Measurements from ENCODE around the gene CCDC77. TPM values are rescaled to one million over a fixed set of nuclear protein-coding genes. Genes with fewer than 3 reads are reported as not detected.
"Not testable (repeated sequence)": the region's sequence is repeated elsewhere in the genome, so short reads cannot be mapped to it uniquely, and the experiment has no call there.

CCDC77 gene
- total and polyA plus RNA-seq, 5 donors from 2014 or later: 3.9 to 5.6 (median 5.3) TPM

GRCh38 chr12:422526-422925, 21.1 kb downstream of the CCDC77 start:
- peaks cover 14% of the 10 kb centered on the region for H3K36me3 ChIP-seq (ENCODE audit: control insufficient read depth, insufficient read depth, low read length)
- ATAC-seq (ENCODE audit: low read depth in 2 of 2) (no peak), DNase-seq (no peak)
- H3K27me3 ChIP-seq (ENCODE audit: control insufficient read depth, insufficient read depth, low read length): no peaks in the 10 kb centered on the region
- Mint-ChIP-seq H3K4me1 (no peaks in the 10 kb centered on the region), H3K27me3 (no peaks in the 10 kb centered on the region), H3K4me3 (no peak overlapping the region), H3K9me3 (no peaks in the 10 kb centered on the region), H3K27ac (peak overlapping the region in 1 of 3 donors; percentile 32), H3K36me3 (peaks cover 26% of the 10 kb centered on the region)
- H3K4me3 ChIP-seq (ENCODE audit: low read depth, low read length): no peak overlapping the region
- H3K27ac ChIP-seq (ENCODE audit: insufficient read depth, low read length, poor library complexity, severe bottlenecking): no peak overlapping the region
- no peaks in the 10 kb centered on the region for H3K4me1 ChIP-seq (ENCODE audit: control insufficient read depth, insufficient read depth, low read length, poor library complexity, severe bottlenecking)
- no peaks in the 10 kb centered on the region for H3K9me3 ChIP-seq (ENCODE audit: control insufficient read depth in 2 of 2, low read length in 2 of 2)

- H3K4me3 ChIP-seq (ENCODE audit: low read depth, low read length); H3K27ac ChIP-seq (ENCODE audit: insufficient read depth, low read length, poor library complexity, severe bottlenecking); H3K27me3 ChIP-seq (ENCODE audit: control insufficient read depth, insufficient read depth, low read length); H3K4me1 Mint-ChIP-seq; H3K9me3 Mint-ChIP-seq; H3K9me3 ChIP-seq (ENCODE audit: control insufficient read depth in 2 of 2, low read length in 2 of 2); H3K27ac Mint-ChIP-seq; H3K4me3 Mint-ChIP-seq; ATAC-seq (ENCODE audit: low read depth in 2 of 2); H3K27me3 Mint-ChIP-seq; H3K4me1 ChIP-seq (ENCODE audit: control insufficient read depth, insufficient read depth, low read length, poor library complexity, severe bottlenecking); DNase-seq: not testable (repeated sequence)
- peaks cover 49% of the 10 kb centered on the region for H3K36me3 Mint-ChIP-seq
- peaks cover 38% of the 10 kb centered on the region for H3K36me3 ChIP-seq (ENCODE audit: control insufficient read depth, insufficient read depth, low read length)
These were observed 34.3 kb downstream of the CCDC77 start for GRCh38 chr12:435737-436136.

- ATAC-seq (ENCODE audit: low read depth in 2 of 2) (peak in 1 of 2 donors; percentile 37), DNase-seq (peak; percentile 13 to 39 (median 26))
These were observed 40.9 kb downstream of the CCDC77 start for GRCh38 chr12:442235-442884.

GRCh38 chr12:447141-447540, 45.7 kb downstream of the CCDC77 start:
- Mint-ChIP-seq H3K4me3 (no peak overlapping the region), H3K27me3 (no peaks in the 10 kb centered on the region), H3K4me1 (peaks cover 0 to 1% (median 0%) of the 10 kb centered on the region in 4 donors), H3K9me3 (no peaks in the 10 kb centered on the region), H3K27ac (no peak overlapping the region), H3K36me3 (no peaks in the 10 kb centered on the region)
- no peak for ATAC-seq (ENCODE audit: low read depth in 2 of 2)
- peaks cover 15% of the 10 kb centered on the region for H3K27me3 ChIP-seq (ENCODE audit: control insufficient read depth, insufficient read depth, low read length)
- no peak for DNase-seq
- H3K4me3 ChIP-seq (ENCODE audit: low read depth, low read length): no peak overlapping the region
- H3K9me3 ChIP-seq (ENCODE audit: control insufficient read depth in 2 of 2, low read length in 2 of 2): no peaks in the 10 kb centered on the region
- no peaks in the 10 kb centered on the region for H3K36me3 ChIP-seq (ENCODE audit: control insufficient read depth, insufficient read depth, low read length)
- no peak overlapping the region for H3K27ac ChIP-seq (ENCODE audit: insufficient read depth, low read length, poor library complexity, severe bottlenecking)
- no peaks in the 10 kb centered on the region for H3K4me1 ChIP-seq (ENCODE audit: control insufficient read depth, insufficient read depth, low read length, poor library complexity, severe bottlenecking)

More at GRCh38 chr12:442235-442884, 40.9 kb downstream of the CCDC77 start:
- Mint-ChIP-seq H3K27me3 (no peaks in the 10 kb centered on the region), H3K4me3 (no peak overlapping the region), H3K27ac (no peak overlapping the region), H3K36me3 (peaks cover 15% of the 10 kb centered on the region), H3K4me1 (peaks cover 0 to 5% (median 0%) of the 10 kb centered on the region in 4 donors), H3K9me3 (no peaks in the 10 kb centered on the region)
- Histone ChIP-seq H3K27me3 (ENCODE audit: control insufficient read depth, insufficient read depth, low read length) (no peaks in the 10 kb centered on the region), H3K27ac (ENCODE audit: insufficient read depth, low read length, poor library complexity, severe bottlenecking) (no peak overlapping the region), H3K4me1 (ENCODE audit: control insufficient read depth, insufficient read depth, low read length, poor library complexity, severe bottlenecking) (no peaks in the 10 kb centered on the region), H3K9me3 (ENCODE audit: control insufficient read depth in 2 of 2, low read length in 2 of 2) (no peaks in the 10 kb centered on the region), H3K36me3 (ENCODE audit: control insufficient read depth, insufficient read depth, low read length) (peaks cover 2% of the 10 kb centered on the region), H3K4me3 (ENCODE audit: low read depth, low read length) (no peak overlapping the region)

- Histone ChIP-seq H3K27me3 (ENCODE audit: control insufficient read depth, insufficient read depth, low read length) (peaks cover 15% of the 10 kb centered on the region), H3K36me3 (ENCODE audit: control insufficient read depth, insufficient read depth, low read length) (no peaks in the 10 kb centered on the region), H3K4me1 (ENCODE audit: control insufficient read depth, insufficient read depth, low read length, poor library complexity, severe bottlenecking) (peaks cover 2% of the 10 kb centered on the region), H3K27ac (ENCODE audit: insufficient read depth, low read length, poor library complexity, severe bottlenecking) (no peak overlapping the region), H3K4me3 (ENCODE audit: low read depth, low read length) (no peak overlapping the region), H3K9me3 (ENCODE audit: control insufficient read depth in 2 of 2, low read length in 2 of 2) (no peaks in the 10 kb centered on the region)
- no peak overlapping the region for H3K27ac Mint-ChIP-seq
- no peak for ATAC-seq (ENCODE audit: low read depth in 2 of 2)
- H3K4me3 Mint-ChIP-seq: no peak overlapping the region
- H3K9me3 Mint-ChIP-seq: no peaks in the 10 kb centered on the region
- peaks cover 0 to 2% (median under 1%) of the 10 kb centered on the region in 4 donors for H3K4me1 Mint-ChIP-seq
- H3K27me3 Mint-ChIP-seq: peaks cover 1% of the 10 kb centered on the region
- H3K36me3 Mint-ChIP-seq: no peaks in the 10 kb centered on the region
- no peak for DNase-seq
These were observed 47.8 kb downstream of the CCDC77 start for GRCh38 chr12:449203-449602.

- Mint-ChIP-seq H3K4me1 (peaks cover 0 to 6% (median 3%) of the 10 kb centered on the region in 4 donors), H3K27me3 (peaks cover 4% of the 10 kb centered on the region), H3K9me3 (no peaks in the 10 kb centered on the region), H3K27ac (no peak overlapping the region), H3K4me3 (no peak overlapping the region), H3K36me3 (no peaks in the 10 kb centered on the region)
- H3K4me3 ChIP-seq (ENCODE audit: low read depth, low read length): no peak overlapping the region
- no peak overlapping the region for H3K27ac ChIP-seq (ENCODE audit: insufficient read depth, low read length, poor library complexity, severe bottlenecking)
- ATAC-seq (ENCODE audit: low read depth in 2 of 2) (no peak), DNase-seq (no peak)
- H3K9me3 ChIP-seq (ENCODE audit: control insufficient read depth in 2 of 2, low read length in 2 of 2): no peaks in the 10 kb centered on the region
- no peaks in the 10 kb centered on the region for H3K36me3 ChIP-seq (ENCODE audit: control insufficient read depth, insufficient read depth, low read length)
- peaks cover 2% of the 10 kb centered on the region for H3K4me1 ChIP-seq (ENCODE audit: control insufficient read depth, insufficient read depth, low read length, poor library complexity, severe bottlenecking)
- peaks cover 15% of the 10 kb centered on the region for H3K27me3 ChIP-seq (ENCODE audit: control insufficient read depth, insufficient read depth, low read length)
These were observed 49.0 kb downstream of the CCDC77 start for GRCh38 chr12:450438-450837.

GRCh38 chr12:452667-453210, 51.3 kb downstream of the CCDC77 start:
- Histone ChIP-seq H3K36me3 (ENCODE audit: control insufficient read depth, insufficient read depth, low read length) (no peaks in the 10 kb centered on the region), H3K4me3 (ENCODE audit: low read depth, low read length) (no peak overlapping the region), H3K27me3 (ENCODE audit: control insufficient read depth, insufficient read depth, low read length) (peaks cover 15% of the 10 kb centered on the region), H3K27ac (ENCODE audit: insufficient read depth, low read length, poor library complexity, severe bottlenecking) (no peak overlapping the region), H3K9me3 (ENCODE audit: control insufficient read depth in 2 of 2, low read length in 2 of 2) (no peaks in the 10 kb centered on the region), H3K4me1 (ENCODE audit: control insufficient read depth, insufficient read depth, low read length, poor library complexity, severe bottlenecking) (peaks cover 2% of the 10 kb centered on the region)
- no peak for ATAC-seq (ENCODE audit: low read depth in 2 of 2)
- Mint-ChIP-seq H3K4me3 (no peak overlapping the region), H3K4me1 (peaks cover 0 to 6% (median 3%) of the 10 kb centered on the region in 4 donors), H3K36me3 (no peaks in the 10 kb centered on the region), H3K27ac (no peak overlapping the region), H3K27me3 (peaks cover 19% of the 10 kb centered on the region), H3K9me3 (no peaks in the 10 kb centered on the region)
- DNase-seq: peak in 2 of 3 donors; percentile 7 to 34

- Histone ChIP-seq H3K27ac (ENCODE audit: insufficient read depth, low read length, poor library complexity, severe bottlenecking) (no peak overlapping the region), H3K36me3 (ENCODE audit: control insufficient read depth, insufficient read depth, low read length) (no peaks in the 10 kb centered on the region), H3K4me1 (ENCODE audit: control insufficient read depth, insufficient read depth, low read length, poor library complexity, severe bottlenecking) (peaks cover 11% of the 10 kb centered on the region), H3K27me3 (ENCODE audit: control insufficient read depth, insufficient read depth, low read length) (peaks cover 11% of the 10 kb centered on the region), H3K4me3 (ENCODE audit: low read depth, low read length) (no peak overlapping the region), H3K9me3 (ENCODE audit: control insufficient read depth in 2 of 2, low read length in 2 of 2) (no peaks in the 10 kb centered on the region)
- Mint-ChIP-seq H3K27ac (no peak overlapping the region), H3K27me3 (peaks cover 36% of the 10 kb centered on the region), H3K36me3 (no peaks in the 10 kb centered on the region), H3K4me1 (peaks cover 2 to 7% (median 5%) of the 10 kb centered on the region in 4 donors), H3K9me3 (no peaks in the 10 kb centered on the region), H3K4me3 (peak overlapping the region in 1 of 4 donors; percentile 63)
- DNase-seq: no peak
- peak; percentile 42 to 44 for ATAC-seq (ENCODE audit: low read depth in 2 of 2)
These were observed 53.4 kb downstream of the CCDC77 start for GRCh38 chr12:454833-455232.
